ENCODE results near the gene GK2.

GK2 gene

GRCh38 chr4:79390890-79391289, 17.1 kb downstream of the GK2 start:
- no peak overlapping the region for H3K27ac ChIP-seq
- DNase-seq (ENCODE audit: low read depth, low spot score): no peak

GRCh38 chr4:79385641-79386040, 22.4 kb downstream of the GK2 start:
- H3K27ac ChIP-seq: no peak overlapping the region
- DNase-seq (ENCODE audit: low read depth, low spot score): no peak

- no peak overlapping the region for H3K27ac ChIP-seq
- no peak for DNase-seq (ENCODE audit: low read depth, low spot score)
Observed at GRCh38 chr4:79381161-79381560, 26.9 kb downstream of the GK2 start.

GRCh38 chr4:79370026-79370425, 38.0 kb downstream of the GK2 start:
- DNase-seq (ENCODE audit: low read depth, low spot score): no peak
- H3K27ac ChIP-seq: no peak overlapping the region

GRCh38 chr4:79367096-79367495, 40.9 kb downstream of the GK2 start:
- no peak for DNase-seq (ENCODE audit: low read depth, low spot score)
- H3K27ac ChIP-seq: no peak overlapping the region

GRCh38 chr4:79366422-79366821, 41.6 kb downstream of the GK2 start:
- no peak for DNase-seq (ENCODE audit: low read depth, low spot score)
- no peak overlapping the region for H3K27ac ChIP-seq

- no peak overlapping the region for H3K27ac ChIP-seq
- DNase-seq (ENCODE audit: low read depth, low spot score): no peak
Observed at GRCh38 chr4:79364061-79364460, 44.0 kb downstream of the GK2 start.

GRCh38 chr4:79362626-79363025, 45.4 kb downstream of the GK2 start:
- no peak for DNase-seq (ENCODE audit: low read depth, low spot score)

GRCh38 chr4:79360006-79360405, 48.0 kb downstream of the GK2 start:
- H3K27ac ChIP-seq: no peak overlapping the region
- no peak for DNase-seq (ENCODE audit: low read depth, low spot score)

More at GRCh38 chr4:79362626-79363025, 45.4 kb downstream of the GK2 start:
- H3K27ac ChIP-seq: no peak overlapping the region

- DNase-seq (ENCODE audit: low read depth, low spot score): no peak
- no peak overlapping the region for H3K27ac ChIP-seq
Observed at GRCh38 chr4:79358438-79358837, 49.6 kb downstream of the GK2 start.

- no peak for DNase-seq (ENCODE audit: low read depth, low spot score)
- no peak overlapping the region for H3K27ac ChIP-seq
Observed at GRCh38 chr4:79357365-79357764, 50.7 kb downstream of the GK2 start.
